WTC11 (cell line): ENCODE measurements around the gene SRM. TPM values are rescaled to one million over a fixed set of nuclear protein-coding genes. Genes with fewer than 3 reads are reported as not detected.
"Not testable (repeated sequence)": the region's sequence is repeated elsewhere in the genome, so short reads cannot be mapped to it uniquely, and the experiment has no call there.

ENCODE experiments used
- ATAC-seq: fragments of 200-7000 bp; cut with Tn5 transposase; 2 replicates; pipeline ENCODE4 v1.10.0; 2021; ENCODE audit warnings: mild to moderate bottlenecking, moderate library complexity
- CTCF ChIA-PET: fragments of 300-600 bp; sonication (Branson Sonifier 250); formaldehyde crosslinking; loops from one replicate; lab custom pipeline; 2021; ENCODE audit warnings: antibody characterized with exemption; lab: Charles Lee
- POLR2A ChIA-PET: fragments of 350-600 bp; sonication (Branson Sonifier 250); formaldehyde crosslinking; loops from one replicate; lab custom pipeline; 2021; ENCODE audit warnings: antibody characterized with exemption; lab: Charles Lee
- DNase-seq: peaks from one replicate; pipeline ENCODE4 v3.0.0; 2021; ENCODE audit warnings: low spot score
- H3K27ac Mint-ChIP-seq: 2 replicates; pipeline ENCODE4 v1.8.0; 2021; ENCODE audit warnings: mixed read lengths
- H3K27me3 Mint-ChIP-seq: 2 replicates; pipeline ENCODE4 v1.8.0; 2021; ENCODE audit warnings: low read depth, mild to moderate bottlenecking, moderate library complexity, mixed read lengths
- H3K36me3 Mint-ChIP-seq: 2 replicates; pipeline ENCODE4 v1.8.0; 2021; ENCODE audit warnings: mixed read lengths
- H3K4me1 Mint-ChIP-seq: 2 replicates; pipeline ENCODE4 v1.8.0; 2022; ENCODE audit warnings: mixed read lengths
- H3K4me3 Mint-ChIP-seq: 2 replicates; pipeline ENCODE4 v1.8.0; 2021; ENCODE audit warnings: mild to moderate bottlenecking, moderate library complexity, mixed read lengths
- H3K9me3 Mint-ChIP-seq: 2 replicates; pipeline ENCODE4 v1.8.0; 2021; ENCODE audit warnings: mixed read lengths
- EMX1 ChIP-seq: fragments of 250-450 bp; sonication (Bioruptor Pico); IDR thresholded peaks from 2 replicates; pipeline ENCODE4 v1.8.0; 2021; ENCODE audit warnings: mild to moderate bottlenecking
- FOXJ3 ChIP-seq: sonication (generic); formaldehyde crosslinking; IDR thresholded peaks from 2 replicates; pipeline ENCODE4 v1.9.0; 2021; ENCODE audit warnings: missing genetic modification reagents, mild to moderate bottlenecking, borderline replicate concordance
- JUN ChIP-seq: sonication (generic); formaldehyde crosslinking; IDR thresholded peaks from 2 replicates; pipeline ENCODE4 v1.8.0; 2023; ENCODE audit warnings: mild to moderate bottlenecking, missing genetic modification reagents
- MYBL2 ChIP-seq: sonication (generic); formaldehyde crosslinking; IDR thresholded peaks from 2 replicates; pipeline ENCODE4 v1.8.1; 2023; ENCODE audit warnings: mild to moderate bottlenecking, moderate library complexity, missing genetic modification reagents
- ZNF138 ChIP-seq: sonication (generic); formaldehyde crosslinking; conservative IDR thresholded peaks from 2 replicates; pipeline ENCODE4 v1.8.1; 2022; ENCODE audit warnings: mild to moderate bottlenecking, moderate library complexity, missing genetic modification reagents
- ZNF263 ChIP-seq: sonication (generic); formaldehyde crosslinking; IDR thresholded peaks from 2 replicates; pipeline ENCODE4 v1.8.1; 2022; ENCODE audit warnings: low read depth, mild to moderate bottlenecking, moderate library complexity, missing genetic modification reagents
- ZNF423 ChIP-seq: fragments of 250-450 bp; sonication (Bioruptor Pico); IDR thresholded peaks from 2 replicates; pipeline ENCODE4 v2.1.2; 2022; ENCODE audit warnings: mild to moderate bottlenecking, moderate library complexity
- total RNA-seq: library from RNA; stranded (reverse); gene quantifications from 3 replicates; pipeline ENCODE4 v1.2.3, GENCODE V29; 2021
- TF ChIP-seq, protein P1 (sequence below): sonication (generic); formaldehyde crosslinking; conservative IDR thresholded peaks from 2 replicates; pipeline ENCODE4 v1.8.1; 2023; ENCODE audit warnings: mild to moderate bottlenecking, low read depth, missing genetic modification reagents, moderate library complexity
- TF ChIP-seq, protein P2 (sequence below): sonication (generic); formaldehyde crosslinking; IDR thresholded peaks from 2 replicates; pipeline ENCODE4 v1.8.0; 2023; ENCODE audit warnings: mild to moderate bottlenecking, missing genetic modification reagents
- TF ChIP-seq, protein P3 (sequence below): sonication (generic); formaldehyde crosslinking; IDR thresholded peaks from 2 replicates; pipeline ENCODE4 v1.8.0; 2022; ENCODE audit warnings: mild to moderate bottlenecking, missing genetic modification reagents
- TF ChIP-seq, protein P4 (sequence below): sonication (generic); formaldehyde crosslinking; IDR thresholded peaks from 2 replicates; pipeline ENCODE4 v1.8.1; 2022; ENCODE audit warnings: mild to moderate bottlenecking, missing genetic modification reagents, moderate library complexity, borderline replicate concordance
- TF ChIP-seq, protein P5 (sequence below): sonication (generic); formaldehyde crosslinking; IDR thresholded peaks from 2 replicates; pipeline ENCODE4 v1.8.0; 2023; ENCODE audit warnings: missing genetic modification reagents, mild to moderate bottlenecking, borderline replicate concordance

The SRM gene
- total RNA-seq, 1 experiment from 2014 or later = 200 TPM

DNA sequence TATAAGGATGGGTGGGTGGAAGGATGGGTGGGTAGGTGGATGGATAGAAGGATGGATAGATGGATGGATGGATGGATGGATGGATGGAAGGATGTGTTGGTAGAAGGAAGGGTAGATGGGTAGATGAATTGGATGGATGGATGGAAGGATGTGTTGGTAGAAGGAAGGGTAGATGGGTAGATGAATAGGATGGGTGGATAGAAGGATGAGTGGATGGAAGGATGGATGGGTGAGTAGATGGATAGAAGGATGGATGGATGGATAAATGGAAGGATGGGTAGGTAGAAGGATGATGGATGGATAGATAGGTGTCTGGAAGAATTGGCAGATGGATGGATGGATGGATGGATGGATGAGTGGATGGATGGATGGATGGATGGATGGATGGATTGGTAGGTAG lies 18.8 kb downstream of the SRM start:
- Mint-ChIP-seq H3K36me3 (no peaks in the 10 kb centered on the region), H3K4me3 (no peak overlapping the region), H3K9me3 (no peaks in the 10 kb centered on the region), H3K27ac (no peak overlapping the region), H3K27me3 (no peaks in the 10 kb centered on the region), H3K4me1 (peaks cover 8% of the 10 kb centered on the region)
- ATAC-seq = no peak
- no peak for DNase-seq
- ChIA-PET CTCF (no interaction called here), POLR2A (no interaction called here)
- TF ChIP-seq, protein P1, sequence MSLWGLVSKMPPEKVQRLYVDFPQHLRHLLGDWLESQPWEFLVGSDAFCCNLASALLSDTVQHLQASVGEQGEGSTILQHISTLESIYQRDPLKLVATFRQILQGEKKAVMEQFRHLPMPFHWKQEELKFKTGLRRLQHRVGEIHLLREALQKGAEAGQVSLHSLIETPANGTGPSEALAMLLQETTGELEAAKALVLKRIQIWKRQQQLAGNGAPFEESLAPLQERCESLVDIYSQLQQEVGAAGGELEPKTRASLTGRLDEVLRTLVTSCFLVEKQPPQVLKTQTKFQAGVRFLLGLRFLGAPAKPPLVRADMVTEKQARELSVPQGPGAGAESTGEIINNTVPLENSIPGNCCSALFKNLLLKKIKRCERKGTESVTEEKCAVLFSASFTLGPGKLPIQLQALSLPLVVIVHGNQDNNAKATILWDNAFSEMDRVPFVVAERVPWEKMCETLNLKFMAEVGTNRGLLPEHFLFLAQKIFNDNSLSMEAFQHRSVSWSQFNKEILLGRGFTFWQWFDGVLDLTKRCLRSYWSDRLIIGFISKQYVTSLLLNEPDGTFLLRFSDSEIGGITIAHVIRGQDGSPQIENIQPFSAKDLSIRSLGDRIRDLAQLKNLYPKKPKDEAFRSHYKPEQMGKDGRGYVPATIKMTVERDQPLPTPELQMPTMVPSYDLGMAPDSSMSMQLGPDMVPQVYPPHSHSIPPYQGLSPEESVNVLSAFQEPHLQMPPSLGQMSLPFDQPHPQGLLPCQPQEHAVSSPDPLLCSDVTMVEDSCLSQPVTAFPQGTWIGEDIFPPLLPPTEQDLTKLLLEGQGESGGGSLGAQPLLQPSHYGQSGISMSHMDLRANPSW (CRISPR knock-in tag) = no peak
- no peak for TF ChIP-seq EMX1 (CRISPR knock-in tag)

DNA sequence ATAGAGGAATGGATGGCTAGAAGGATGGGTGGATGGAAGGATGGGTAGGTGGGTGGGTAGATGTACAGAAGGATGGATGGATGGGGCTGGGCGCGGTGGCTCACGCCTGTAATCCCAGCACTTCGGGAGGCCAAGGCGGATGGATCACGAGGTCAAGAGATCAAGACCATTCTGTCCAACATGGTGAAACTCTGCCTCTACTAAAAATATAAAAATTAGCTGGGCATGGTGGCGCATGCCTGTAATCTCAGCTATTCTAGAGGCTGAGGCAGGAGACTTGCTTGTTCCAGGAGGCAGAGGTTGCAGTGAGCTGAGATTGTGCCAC lies 19.8 kb downstream of the SRM start:
- H3K4me1 Mint-ChIP-seq, CTCF ChIA-PET, H3K9me3 Mint-ChIP-seq, H3K36me3 Mint-ChIP-seq, H3K27me3 Mint-ChIP-seq, H3K4me3 Mint-ChIP-seq, DNase-seq, ATAC-seq, POLR2A ChIA-PET, H3K27ac Mint-ChIP-seq: not testable (repeated sequence)

DNA sequence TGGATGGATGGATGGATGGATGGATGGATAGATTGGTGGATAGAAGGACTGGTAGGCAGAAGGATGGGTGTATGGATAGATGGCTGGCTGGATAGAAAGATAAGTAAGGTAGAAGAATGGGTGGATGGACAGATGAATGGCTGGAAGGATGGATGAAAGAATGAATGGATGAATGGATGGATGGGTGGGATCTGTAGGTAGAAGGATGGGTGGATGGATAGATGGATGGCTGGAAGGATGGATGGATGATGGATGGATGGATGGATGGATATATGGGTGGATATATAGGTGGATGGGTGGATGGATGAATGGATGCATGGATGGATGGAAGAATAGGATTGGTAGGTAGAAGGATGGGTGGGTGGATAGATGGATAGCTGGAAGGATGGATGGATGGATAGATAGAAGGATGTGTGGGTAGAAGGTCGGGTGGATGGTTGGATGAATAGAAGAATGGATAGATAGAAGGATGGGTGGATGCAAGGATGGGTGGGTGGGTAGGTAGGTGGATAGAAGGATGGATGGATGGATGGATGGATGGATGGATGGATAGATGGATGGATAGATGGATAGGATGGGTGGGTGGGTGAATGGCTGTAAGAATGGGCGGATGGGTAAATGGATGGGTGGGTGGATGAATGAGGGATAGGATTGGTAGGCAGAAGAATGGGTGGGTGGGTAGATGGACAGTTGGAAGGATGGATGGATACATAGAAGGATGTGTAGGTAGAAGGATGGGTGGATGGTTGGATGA lies 20.3 kb downstream of the SRM start:
- TF ChIP-seq, protein P2, sequence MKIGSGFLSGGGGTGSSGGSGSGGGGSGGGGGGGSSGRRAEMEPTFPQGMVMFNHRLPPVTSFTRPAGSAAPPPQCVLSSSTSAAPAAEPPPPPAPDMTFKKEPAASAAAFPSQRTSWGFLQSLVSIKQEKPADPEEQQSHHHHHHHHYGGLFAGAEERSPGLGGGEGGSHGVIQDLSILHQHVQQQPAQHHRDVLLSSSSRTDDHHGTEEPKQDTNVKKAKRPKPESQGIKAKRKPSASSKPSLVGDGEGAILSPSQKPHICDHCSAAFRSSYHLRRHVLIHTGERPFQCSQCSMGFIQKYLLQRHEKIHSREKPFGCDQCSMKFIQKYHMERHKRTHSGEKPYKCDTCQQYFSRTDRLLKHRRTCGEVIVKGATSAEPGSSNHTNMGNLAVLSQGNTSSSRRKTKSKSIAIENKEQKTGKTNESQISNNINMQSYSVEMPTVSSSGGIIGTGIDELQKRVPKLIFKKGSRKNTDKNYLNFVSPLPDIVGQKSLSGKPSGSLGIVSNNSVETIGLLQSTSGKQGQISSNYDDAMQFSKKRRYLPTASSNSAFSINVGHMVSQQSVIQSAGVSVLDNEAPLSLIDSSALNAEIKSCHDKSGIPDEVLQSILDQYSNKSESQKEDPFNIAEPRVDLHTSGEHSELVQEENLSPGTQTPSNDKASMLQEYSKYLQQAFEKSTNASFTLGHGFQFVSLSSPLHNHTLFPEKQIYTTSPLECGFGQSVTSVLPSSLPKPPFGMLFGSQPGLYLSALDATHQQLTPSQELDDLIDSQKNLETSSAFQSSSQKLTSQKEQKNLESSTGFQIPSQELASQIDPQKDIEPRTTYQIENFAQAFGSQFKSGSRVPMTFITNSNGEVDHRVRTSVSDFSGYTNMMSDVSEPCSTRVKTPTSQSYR (CRISPR knock-in tag) = no peak
- TF ChIP-seq, protein P3, sequence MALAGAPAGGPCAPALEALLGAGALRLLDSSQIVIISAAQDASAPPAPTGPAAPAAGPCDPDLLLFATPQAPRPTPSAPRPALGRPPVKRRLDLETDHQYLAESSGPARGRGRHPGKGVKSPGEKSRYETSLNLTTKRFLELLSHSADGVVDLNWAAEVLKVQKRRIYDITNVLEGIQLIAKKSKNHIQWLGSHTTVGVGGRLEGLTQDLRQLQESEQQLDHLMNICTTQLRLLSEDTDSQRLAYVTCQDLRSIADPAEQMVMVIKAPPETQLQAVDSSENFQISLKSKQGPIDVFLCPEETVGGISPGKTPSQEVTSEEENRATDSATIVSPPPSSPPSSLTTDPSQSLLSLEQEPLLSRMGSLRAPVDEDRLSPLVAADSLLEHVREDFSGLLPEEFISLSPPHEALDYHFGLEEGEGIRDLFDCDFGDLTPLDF (CRISPR knock-in tag) = no peak
- TF ChIP-seq ZNF263 = no peak
- no peak for TF ChIP-seq MYBL2 (CRISPR knock-in tag)
- TF ChIP-seq, protein P4, sequence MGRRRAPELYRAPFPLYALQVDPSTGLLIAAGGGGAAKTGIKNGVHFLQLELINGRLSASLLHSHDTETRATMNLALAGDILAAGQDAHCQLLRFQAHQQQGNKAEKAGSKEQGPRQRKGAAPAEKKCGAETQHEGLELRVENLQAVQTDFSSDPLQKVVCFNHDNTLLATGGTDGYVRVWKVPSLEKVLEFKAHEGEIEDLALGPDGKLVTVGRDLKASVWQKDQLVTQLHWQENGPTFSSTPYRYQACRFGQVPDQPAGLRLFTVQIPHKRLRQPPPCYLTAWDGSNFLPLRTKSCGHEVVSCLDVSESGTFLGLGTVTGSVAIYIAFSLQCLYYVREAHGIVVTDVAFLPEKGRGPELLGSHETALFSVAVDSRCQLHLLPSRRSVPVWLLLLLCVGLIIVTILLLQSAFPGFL = no peak
- TF ChIP-seq, protein P5, sequence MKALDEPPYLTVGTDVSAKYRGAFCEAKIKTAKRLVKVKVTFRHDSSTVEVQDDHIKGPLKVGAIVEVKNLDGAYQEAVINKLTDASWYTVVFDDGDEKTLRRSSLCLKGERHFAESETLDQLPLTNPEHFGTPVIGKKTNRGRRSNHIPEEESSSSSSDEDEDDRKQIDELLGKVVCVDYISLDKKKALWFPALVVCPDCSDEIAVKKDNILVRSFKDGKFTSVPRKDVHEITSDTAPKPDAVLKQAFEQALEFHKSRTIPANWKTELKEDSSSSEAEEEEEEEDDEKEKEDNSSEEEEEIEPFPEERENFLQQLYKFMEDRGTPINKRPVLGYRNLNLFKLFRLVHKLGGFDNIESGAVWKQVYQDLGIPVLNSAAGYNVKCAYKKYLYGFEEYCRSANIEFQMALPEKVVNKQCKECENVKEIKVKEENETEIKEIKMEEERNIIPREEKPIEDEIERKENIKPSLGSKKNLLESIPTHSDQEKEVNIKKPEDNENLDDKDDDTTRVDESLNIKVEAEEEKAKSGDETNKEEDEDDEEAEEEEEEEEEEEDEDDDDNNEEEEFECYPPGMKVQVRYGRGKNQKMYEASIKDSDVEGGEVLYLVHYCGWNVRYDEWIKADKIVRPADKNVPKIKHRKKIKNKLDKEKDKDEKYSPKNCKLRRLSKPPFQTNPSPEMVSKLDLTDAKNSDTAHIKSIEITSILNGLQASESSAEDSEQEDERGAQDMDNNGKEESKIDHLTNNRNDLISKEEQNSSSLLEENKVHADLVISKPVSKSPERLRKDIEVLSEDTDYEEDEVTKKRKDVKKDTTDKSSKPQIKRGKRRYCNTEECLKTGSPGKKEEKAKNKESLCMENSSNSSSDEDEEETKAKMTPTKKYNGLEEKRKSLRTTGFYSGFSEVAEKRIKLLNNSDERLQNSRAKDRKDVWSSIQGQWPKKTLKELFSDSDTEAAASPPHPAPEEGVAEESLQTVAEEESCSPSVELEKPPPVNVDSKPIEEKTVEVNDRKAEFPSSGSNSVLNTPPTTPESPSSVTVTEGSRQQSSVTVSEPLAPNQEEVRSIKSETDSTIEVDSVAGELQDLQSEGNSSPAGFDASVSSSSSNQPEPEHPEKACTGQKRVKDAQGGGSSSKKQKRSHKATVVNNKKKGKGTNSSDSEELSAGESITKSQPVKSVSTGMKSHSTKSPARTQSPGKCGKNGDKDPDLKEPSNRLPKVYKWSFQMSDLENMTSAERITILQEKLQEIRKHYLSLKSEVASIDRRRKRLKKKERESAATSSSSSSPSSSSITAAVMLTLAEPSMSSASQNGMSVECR = no peak
- TF ChIP-seq FOXJ3 = no peak
- TF ChIP-seq ZNF138 (CRISPR knock-in tag) = no peak
- no peak for TF ChIP-seq ZNF423 (CRISPR knock-in tag)
- TF ChIP-seq JUN (CRISPR knock-in tag) = no peak
- peaks cover 2% of the 10 kb centered on the region; the same call in 1 of the 2 replicates for H3K4me1 Mint-ChIP-seq
- H3K27me3 Mint-ChIP-seq = no peaks in the 10 kb centered on the region
- ChIA-PET POLR2A (no interaction called here), CTCF (no interaction called here)
- no peak overlapping the region for H3K4me3 Mint-ChIP-seq
- H3K9me3 Mint-ChIP-seq = no peaks in the 10 kb centered on the region
- ATAC-seq = no peak
- DNase-seq = no peak
- H3K27ac Mint-ChIP-seq = no peak overlapping the region
- no peaks in the 10 kb centered on the region for H3K36me3 Mint-ChIP-seq
